ENCODE measurements around the gene MINDY3.
A peak's percentile ranks its signal among the peaks of the same experiment; 100 is the strongest.

Gene MINDY3

GRCh38 chr10:15805395-15806058, 54.8 kb downstream of the MINDY3 start:
- no peak for TF ChIP-seq CTCF (conservative IDR thresholded peaks at IDR 0.05)

GRCh38 chr10:15804109-15804508, 56.2 kb downstream of the MINDY3 start:
- no peak overlapping the region for H3K27ac ChIP-seq
- TF ChIP-seq CTCF (conservative IDR thresholded peaks at IDR 0.05): no peak

More at GRCh38 chr10:15805395-15806058, 54.8 kb downstream of the MINDY3 start:
- no peak overlapping the region for H3K27ac ChIP-seq

- no peak overlapping the region for H3K27ac ChIP-seq
- no peak for TF ChIP-seq CTCF (conservative IDR thresholded peaks at IDR 0.05)
These were observed 57.8 kb downstream of the MINDY3 start for GRCh38 chr10:15802375-15802949.

- no peak for TF ChIP-seq CTCF (conservative IDR thresholded peaks at IDR 0.05)
- H3K27ac ChIP-seq: no peak overlapping the region
These were observed 58.7 kb downstream of the MINDY3 start for GRCh38 chr10:15801641-15802040.

- no peak for TF ChIP-seq CTCF (conservative IDR thresholded peaks at IDR 0.05)
- H3K27ac ChIP-seq: no peak overlapping the region
These were observed 59.2 kb downstream of the MINDY3 start for GRCh38 chr10:15801147-15801546.

GRCh38 chr10:15797346-15797745, 63.0 kb downstream of the MINDY3 start:
- H3K27ac ChIP-seq: peak overlapping the region; percentile 54
- TF ChIP-seq CTCF (conservative IDR thresholded peaks at IDR 0.05): no peak

GRCh38 chr10:15796762-15797161, 63.5 kb downstream of the MINDY3 start:
- peak overlapping the region; percentile 54 for H3K27ac ChIP-seq
- no peak for TF ChIP-seq CTCF (conservative IDR thresholded peaks at IDR 0.05)

Measured in VCaP (cell line).